Neural cell (in vitro differentiated cells): ENCODE measurements around the gene COL23A1. TPM values are rescaled to one million over a fixed set of nuclear protein-coding genes. Genes with fewer than 3 reads are reported as not detected.

Source experiments
- H2AFZ ChIP-seq: fragments of 200-600, 300-800 bp; sonication (generic), shearing (Covaris generic); 2 replicates; pipeline ENCODE4 v1.6.0; 2014; ENCODE audit warnings: low read depth, mild to moderate bottlenecking, antibody characterized with exemption, low read length, moderate library complexity
- H3F3A ChIP-seq: fragments of 200-600 bp; shearing (Covaris generic); 2 replicates; pipeline ENCODE4 v1.6.1; 2016; ENCODE audit warnings: mild to moderate bottlenecking, moderate library complexity, mixed read lengths, antibody characterized with exemption, low read length; ENCODE audit not compliant: insufficient read depth, poor library complexity, severe bottlenecking
- H3K27ac ChIP-seq: fragments of 200-600, 300-800 bp; sonication (generic), shearing (Covaris generic); 2 replicates; pipeline ENCODE4 v1.5.1; 2014; ENCODE audit warnings: mild to moderate bottlenecking, low read length, moderate library complexity
- H3K27me3 ChIP-seq: fragments of 300-800, 200-600 bp; sonication (generic), shearing (Covaris generic); 2 replicates; pipeline ENCODE4 v1.6.0; 2014; ENCODE audit warnings: mild to moderate bottlenecking, low read depth, low read length, moderate library complexity; ENCODE audit not compliant: insufficient read depth
- H3K36me3 ChIP-seq: fragments of 300-800, 200-600 bp; sonication (generic), shearing (Covaris generic); 2 replicates; pipeline ENCODE4 v1.5.1; 2014; ENCODE audit warnings: mild to moderate bottlenecking, antibody characterized with exemption, low read length, moderate library complexity; ENCODE audit not compliant: insufficient read depth
- H3K4me2 ChIP-seq: fragments of 300-800, 200-600 bp; sonication (generic), shearing (Covaris generic); 2 replicates; pipeline ENCODE4 v1.6.0; 2014; ENCODE audit warnings: mild to moderate bottlenecking, low read length
- H3K4me3 ChIP-seq: fragments of 300-800, 200-600 bp; sonication (generic), shearing (Covaris generic); 2 replicates; pipeline ENCODE4 v1.5.1; 2014; ENCODE audit warnings: mild to moderate bottlenecking, low read length, moderate library complexity
- H3K79me2 ChIP-seq: fragments of 200-600 bp; shearing (Covaris generic); replicated peaks from 2 replicates; pipeline ENCODE4 v1.6.0; 2014; ENCODE audit warnings: mild to moderate bottlenecking, low read length, moderate library complexity; ENCODE audit not compliant: insufficient read depth
- H3K9ac ChIP-seq: fragments of 300-800, 200-600 bp; sonication (generic), shearing (Covaris generic); 2 replicates; pipeline ENCODE4 v1.6.1; 2016; ENCODE audit warnings: mild to moderate bottlenecking, low read length, mixed read lengths
- H3K9me2 ChIP-seq: fragments of 200-600 bp; shearing (Covaris generic); 2 replicates; pipeline ENCODE4 v1.6.1; 2016; ENCODE audit warnings: mild to moderate bottlenecking, low read length, mixed read lengths; ENCODE audit not compliant: insufficient read depth
- H3K9me3 ChIP-seq: fragments of 200-600, 300-800 bp; sonication (generic), shearing (Covaris generic); 2 replicates; pipeline ENCODE4 v1.6.1; 2016; ENCODE audit warnings: mild to moderate bottlenecking, mixed run types, low read length, moderate library complexity, mixed read lengths
- H4K20me1 ChIP-seq: fragments of 200-600 bp; shearing (Covaris generic); 2 replicates; pipeline ENCODE4 v1.6.1; 2016; ENCODE audit warnings: mild to moderate bottlenecking, mixed run types; ENCODE audit not compliant: insufficient read depth
- EP300 ChIP-seq: fragments of 450-650 bp; conservative IDR thresholded peaks from 2 replicates; pipeline ENCODE4 v1.6.1; 2014; ENCODE audit warnings: antibody characterized with exemption, mild to moderate bottlenecking, moderate library complexity; ENCODE audit not compliant: poor library complexity, severe bottlenecking
- EZH2 ChIP-seq: fragments of 200-600, 300-800 bp; shearing (Covaris generic), sonication (generic); IDR thresholded peaks from 2 replicates; pipeline ENCODE4 v1.6.1; 2014; ENCODE audit warnings: antibody characterized with exemption, low read length, borderline replicate concordance, mild to moderate bottlenecking; ENCODE audit not compliant: insufficient read depth, poor library complexity, severe bottlenecking
- MXI1 ChIP-seq: fragments of 450-650 bp; conservative IDR thresholded peaks from 2 replicates; pipeline ENCODE4 v1.6.1; 2014; ENCODE audit warnings: antibody characterized with exemption, mild to moderate bottlenecking; ENCODE audit not compliant: poor library complexity, severe bottlenecking
- POLR2AphosphoS5 ChIP-seq: IDR thresholded peaks from 2 replicates; pipeline ENCODE4 v1.6.1; 2012
- RAD21 ChIP-seq: fragments of 450-650 bp; conservative IDR thresholded peaks from 2 replicates; pipeline ENCODE4 v1.6.1; 2014; ENCODE audit warnings: antibody characterized with exemption, mild to moderate bottlenecking, moderate library complexity
- REST ChIP-seq: IDR thresholded peaks from 2 replicates; pipeline ENCODE4 v1.6.1; 2012; ENCODE audit warnings: borderline replicate concordance
- SMC3 ChIP-seq: fragments of 450-650 bp; conservative IDR thresholded peaks from 2 replicates; pipeline ENCODE4 v1.6.1; 2014; ENCODE audit warnings: antibody characterized with exemption, mild to moderate bottlenecking, moderate library complexity; ENCODE audit not compliant: poor library complexity
- TAF1 ChIP-seq: IDR thresholded peaks from 2 replicates; pipeline ENCODE4 v1.6.1; 2012; ENCODE audit warnings: low read depth
- polyA plus RNA-seq: library from polyadenylated mRNA; depleted of rRNA; stranded (reverse); fragments of >200 nt; gene quantifications from 2 replicates; pipeline ENCODE4 v1.2.3, GENCODE V29; 2014
- TF ChIP-seq, protein P1 (sequence below): fragments of 450-650 bp; IDR thresholded peaks from 2 replicates; pipeline ENCODE4 v1.5.1; 2014; ENCODE audit warnings: antibody characterized with exemption, mild to moderate bottlenecking, moderate library complexity; ENCODE audit not compliant: poor library complexity, severe bottlenecking

Gene COL23A1
- polyA plus RNA-seq, 1 donor from 2014 or later, result not detected

GRCh38 chr5:178428341-178429155, 161.6 kb downstream of the COL23A1 start:
- H2AFZ ChIP-seq, result no peak overlapping the region
- H3K9me3 ChIP-seq, result peaks cover 3% of the 10 kb centered on the region
- no peak overlapping the region for H3K27ac ChIP-seq
- no peaks in the 10 kb centered on the region for H3K27me3 ChIP-seq
- no peak overlapping the region for H3K4me3 ChIP-seq
- no peaks in the 10 kb centered on the region for H3K79me2 ChIP-seq
- TF ChIP-seq RAD21 (no peak), MXI1 (no peak), POLR2AphosphoS5 (no peak), EP300 (no peak), SMC3 (no peak), EZH2 (no peak), REST (no peak), TAF1 (no peak)
- TF ChIP-seq, protein P1, sequence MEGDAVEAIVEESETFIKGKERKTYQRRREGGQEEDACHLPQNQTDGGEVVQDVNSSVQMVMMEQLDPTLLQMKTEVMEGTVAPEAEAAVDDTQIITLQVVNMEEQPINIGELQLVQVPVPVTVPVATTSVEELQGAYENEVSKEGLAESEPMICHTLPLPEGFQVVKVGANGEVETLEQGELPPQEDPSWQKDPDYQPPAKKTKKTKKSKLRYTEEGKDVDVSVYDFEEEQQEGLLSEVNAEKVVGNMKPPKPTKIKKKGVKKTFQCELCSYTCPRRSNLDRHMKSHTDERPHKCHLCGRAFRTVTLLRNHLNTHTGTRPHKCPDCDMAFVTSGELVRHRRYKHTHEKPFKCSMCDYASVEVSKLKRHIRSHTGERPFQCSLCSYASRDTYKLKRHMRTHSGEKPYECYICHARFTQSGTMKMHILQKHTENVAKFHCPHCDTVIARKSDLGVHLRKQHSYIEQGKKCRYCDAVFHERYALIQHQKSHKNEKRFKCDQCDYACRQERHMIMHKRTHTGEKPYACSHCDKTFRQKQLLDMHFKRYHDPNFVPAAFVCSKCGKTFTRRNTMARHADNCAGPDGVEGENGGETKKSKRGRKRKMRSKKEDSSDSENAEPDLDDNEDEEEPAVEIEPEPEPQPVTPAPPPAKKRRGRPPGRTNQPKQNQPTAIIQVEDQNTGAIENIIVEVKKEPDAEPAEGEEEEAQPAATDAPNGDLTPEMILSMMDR, result no peak
- H3K9ac ChIP-seq, result no peak overlapping the region
- H3K4me2 ChIP-seq, result no peak overlapping the region
- H3K9me2 ChIP-seq, result no peaks in the 10 kb centered on the region
- H4K20me1 ChIP-seq, result no peaks in the 10 kb centered on the region
- H3K36me3 ChIP-seq, result no peaks in the 10 kb centered on the region
- H3F3A ChIP-seq, result no peaks in the 10 kb centered on the region

- Histone ChIP-seq H4K20me1 (no peaks in the 10 kb centered on the region), H3K9ac (no peak overlapping the region), H3K27ac (no peak overlapping the region), H3K36me3 (no peaks in the 10 kb centered on the region), H3K27me3 (no peaks in the 10 kb centered on the region), H3K4me2 (no peak overlapping the region), H3K4me3 (no peak overlapping the region), H3F3A (no peaks in the 10 kb centered on the region), H2AFZ (peak overlapping the region; percentile 22), H3K9me2 (no peaks in the 10 kb centered on the region), H3K9me3 (peaks cover 3% of the 10 kb centered on the region), H3K79me2 (no peaks in the 10 kb centered on the region)
- no peak for TF ChIP-seq SMC3
- TF ChIP-seq REST, result peak; percentile 22
These were observed 162.5 kb downstream of the COL23A1 start for GRCh38 chr5:178427576-178428197.
